Neural cell (in vitro differentiated cells): ENCODE results near the gene RPGRIP1L.

Source experiments
- CTCF ChIP-seq: fragments of 450-650 bp; IDR thresholded peaks from 2 replicates; pipeline ENCODE4 v1.5.1; 2014; ENCODE audit warnings: antibody characterized with exemption, mild to moderate bottlenecking, moderate library complexity; ENCODE audit not compliant: poor library complexity, severe bottlenecking
- RAD21 ChIP-seq: fragments of 450-650 bp; conservative IDR thresholded peaks from 2 replicates; pipeline ENCODE4 v1.6.1; 2014; ENCODE audit warnings: antibody characterized with exemption, mild to moderate bottlenecking, moderate library complexity
- REST ChIP-seq: IDR thresholded peaks from 2 replicates; pipeline ENCODE4 v1.6.1; 2012; ENCODE audit warnings: borderline replicate concordance

- TF ChIP-seq CTCF, result no peak
- no peak for TF ChIP-seq REST
- TF ChIP-seq RAD21, result no peak
These were observed 28.8 kb upstream of the RPGRIP1L start for GRCh38 chr16:53732296-53732929.
